Ishikawa (cell line): ENCODE results near the gene RPTOR.
A peak's percentile ranks its signal among the peaks of the same experiment; 100 is the strongest.

Source experiments
- CEBPB ChIP-seq: IDR thresholded peaks from 2 replicates; pipeline ENCODE4 v1.6.1; 2012
- CREB1 ChIP-seq: IDR thresholded peaks from 2 replicates; pipeline ENCODE4 v1.6.1; 2012; ENCODE audit warnings: low read depth
- EGR1 ChIP-seq: IDR thresholded peaks from 2 replicates; pipeline ENCODE4 v1.6.1; 2012
- EP300 ChIP-seq: IDR thresholded peaks from 2 replicates; pipeline ENCODE4 v1.6.1; 2012; ENCODE audit warnings: borderline replicate concordance
- FOXM1 ChIP-seq: IDR thresholded peaks from 2 replicates; pipeline ENCODE4 v1.6.1; 2012; ENCODE audit warnings: low read depth, borderline replicate concordance
- NFIC ChIP-seq: IDR thresholded peaks from 2 replicates; pipeline ENCODE4 v1.6.1; 2012
- RAD21 ChIP-seq: IDR thresholded peaks from 2 replicates; pipeline ENCODE4 v1.6.1; 2012; ENCODE audit warnings: low read depth
- REST ChIP-seq: IDR thresholded peaks from 2 replicates; pipeline ENCODE4 v1.6.1; 2012; ENCODE audit warnings: low read depth, mild to moderate bottlenecking
- TAF1 ChIP-seq: IDR thresholded peaks from 2 replicates; pipeline ENCODE4 v1.6.1; 2012; ENCODE audit warnings: low read depth, mild to moderate bottlenecking
- TCF12 ChIP-seq: IDR thresholded peaks from 2 replicates; pipeline ENCODE4 v1.6.1; 2012; ENCODE audit warnings: low read depth
- TEAD4 ChIP-seq: IDR thresholded peaks from 2 replicates; pipeline ENCODE4 v1.6.1; 2012
- YY1 ChIP-seq: IDR thresholded peaks from 2 replicates; pipeline ENCODE4 v1.6.1; 2012; ENCODE audit warnings: low read depth
- ZBTB7A ChIP-seq: IDR thresholded peaks from 2 replicates; pipeline ENCODE4 v1.6.1; 2012; ENCODE audit warnings: low read depth
- TF ChIP-seq, protein P1 (sequence below): IDR thresholded peaks from 2 replicates; pipeline ENCODE4 v1.6.1; 2012
- TF ChIP-seq, protein P2 (sequence below): IDR thresholded peaks from 2 replicates; pipeline ENCODE4 v1.6.1; 2012

Gene RPTOR

GRCh38 chr17:80951121-80952090, 406.8 kb downstream of the RPTOR start:
- TF ChIP-seq TAF1 (no peak), ZBTB7A (peak; percentile 39; the same call in 1 of the 2 replicates), TEAD4 (no peak)

DNA sequence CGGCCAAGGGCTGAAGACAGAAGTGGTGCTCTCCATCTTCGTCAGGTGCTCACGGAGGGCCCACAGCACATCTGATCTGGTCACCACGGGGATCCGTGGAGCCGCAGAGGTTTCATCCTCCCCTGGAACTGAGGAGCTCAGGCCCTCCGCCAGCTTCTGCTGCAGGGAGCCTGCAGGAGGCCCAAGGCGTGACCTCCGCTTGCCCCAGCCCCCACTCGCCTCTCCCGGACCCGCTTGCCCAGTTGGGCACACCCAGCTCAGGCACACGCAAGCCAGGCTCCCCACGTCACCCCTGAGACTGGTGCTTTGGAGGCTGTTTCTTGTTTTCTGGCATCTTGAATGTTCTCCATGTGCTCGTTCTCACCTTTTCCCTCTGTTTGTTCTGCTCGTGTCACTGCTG, 407.7 kb downstream of the RPTOR start:
- TF ChIP-seq ZBTB7A = no peak

DNA sequence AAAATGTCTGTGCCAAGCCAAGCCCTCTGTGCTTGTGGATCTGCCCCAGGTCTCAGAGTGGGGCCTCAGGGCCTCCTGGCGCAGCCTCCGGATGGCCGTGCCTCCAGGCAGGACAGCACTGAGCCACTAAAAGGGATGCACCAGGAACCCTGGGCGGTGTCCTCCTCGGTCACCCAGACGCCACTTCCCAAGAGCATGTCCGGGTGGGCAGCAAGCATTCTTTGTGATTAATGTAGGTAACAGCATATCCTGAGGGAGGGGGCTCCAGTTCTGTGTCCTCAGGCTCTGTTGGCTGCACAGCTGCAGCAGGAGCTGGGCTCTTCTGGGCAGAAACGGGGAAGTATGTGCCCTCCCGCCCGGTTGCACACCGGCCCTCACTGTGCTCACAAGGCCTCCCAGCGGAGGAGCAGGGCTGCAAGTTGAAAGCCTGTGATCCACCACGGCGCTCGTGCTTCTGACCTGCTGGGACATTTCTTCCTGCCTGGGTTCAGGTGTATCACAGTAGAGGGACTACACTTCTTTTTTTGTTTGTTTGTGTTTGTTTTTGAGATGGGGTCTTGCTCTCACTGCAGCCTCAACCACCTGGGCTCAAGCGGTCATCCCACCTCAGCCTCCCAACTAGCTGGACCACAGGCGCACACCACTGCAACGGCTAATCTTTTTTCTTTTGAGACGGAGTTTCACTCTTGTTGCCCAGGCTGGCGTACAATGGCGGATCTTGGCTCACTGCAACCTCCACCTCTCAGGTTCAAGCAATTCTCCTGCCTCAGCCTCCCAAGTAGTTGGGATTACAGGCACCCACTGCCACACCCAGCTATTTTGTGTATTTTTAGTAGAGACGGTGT, 409.1 kb downstream of the RPTOR start:
- no peak for TF ChIP-seq CREB1
- no peak for TF ChIP-seq EGR1
- TF ChIP-seq, protein P1, sequence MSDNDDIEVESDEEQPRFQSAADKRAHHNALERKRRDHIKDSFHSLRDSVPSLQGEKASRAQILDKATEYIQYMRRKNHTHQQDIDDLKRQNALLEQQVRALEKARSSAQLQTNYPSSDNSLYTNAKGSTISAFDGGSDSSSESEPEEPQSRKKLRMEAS = no peak
- no peak for TF ChIP-seq YY1
- no peak for TF ChIP-seq FOXM1
- TF ChIP-seq CEBPB = no peak
- TF ChIP-seq, protein P2, sequence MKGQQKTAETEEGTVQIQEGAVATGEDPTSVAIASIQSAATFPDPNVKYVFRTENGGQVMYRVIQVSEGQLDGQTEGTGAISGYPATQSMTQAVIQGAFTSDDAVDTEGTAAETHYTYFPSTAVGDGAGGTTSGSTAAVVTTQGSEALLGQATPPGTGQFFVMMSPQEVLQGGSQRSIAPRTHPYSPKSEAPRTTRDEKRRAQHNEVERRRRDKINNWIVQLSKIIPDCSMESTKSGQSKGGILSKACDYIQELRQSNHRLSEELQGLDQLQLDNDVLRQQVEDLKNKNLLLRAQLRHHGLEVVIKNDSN = no peak
- TF ChIP-seq TEAD4 = no peak
- TF ChIP-seq EP300 = no peak
- no peak for TF ChIP-seq TCF12
- TF ChIP-seq TAF1 = no peak
- no peak for TF ChIP-seq RAD21
- TF ChIP-seq ZBTB7A = no peak
- no peak for TF ChIP-seq REST
- TF ChIP-seq NFIC = no peak

- TF ChIP-seq EGR1 (no peak), TEAD4 (no peak), CEBPB (no peak)
Measured at GRCh38 chr17:80955078-80955477, 410.4 kb downstream of the RPTOR start.

DNA sequence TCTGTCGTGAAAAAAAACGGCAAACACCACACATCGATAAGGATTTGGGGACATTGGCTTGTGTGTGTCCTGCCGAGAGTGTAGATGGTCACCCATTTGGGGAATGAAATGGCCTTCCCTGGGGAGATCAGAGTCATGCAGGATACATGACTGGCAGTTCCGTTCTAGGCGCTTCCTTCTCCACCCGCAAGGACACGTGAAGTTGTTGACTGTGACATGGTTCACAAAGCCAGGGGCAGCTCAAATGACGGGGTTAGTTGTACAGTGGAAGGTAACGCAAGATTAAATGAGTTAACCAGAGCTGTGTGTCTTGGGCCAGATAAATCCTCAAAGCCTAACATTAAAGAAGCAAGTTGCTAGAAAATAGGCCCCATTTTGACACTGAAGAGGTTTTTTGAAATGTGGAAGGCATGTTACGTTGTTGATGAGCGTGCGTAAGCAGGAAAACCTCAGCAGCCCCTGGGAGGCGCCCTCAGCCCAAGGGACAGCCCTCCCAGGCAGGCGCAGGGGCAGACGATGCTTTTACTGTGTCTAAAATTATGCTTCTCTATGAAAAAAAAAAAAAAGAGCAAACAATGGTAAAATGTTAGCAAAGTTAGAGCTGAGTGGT, 411.1 kb downstream of the RPTOR start:
- TF ChIP-seq CREB1 (no peak), REST (no peak), RAD21 (no peak), TCF12 (no peak), EGR1 (no peak), CEBPB (no peak), EP300 (no peak), NFIC (no peak), FOXM1 (no peak), TEAD4 (no peak), TAF1 (no peak), ZBTB7A (no peak), YY1 (no peak)
- TF ChIP-seq, protein P1 = no peak
- TF ChIP-seq, protein P2 = no peak
